Neural progenitor cell (in vitro differentiated cells): Measurements from ENCODE around the gene KARS1.

Experiments
- EZH2 ChIP-seq: fragments of 200-600 bp; sonication (generic); IDR thresholded peaks from 2 replicates; pipeline ENCODE4 v1.6.1; 2017; ENCODE audit warnings: antibody characterized with exemption, mild to moderate bottlenecking, moderate library complexity
- TF ChIP-seq, protein P1 (sequence below): fragments of 200-600 bp; sonication (generic); IDR thresholded peaks from 2 replicates; pipeline ENCODE4 v1.5.1; 2017; ENCODE audit warnings: antibody characterized with exemption, mild to moderate bottlenecking

DNA sequence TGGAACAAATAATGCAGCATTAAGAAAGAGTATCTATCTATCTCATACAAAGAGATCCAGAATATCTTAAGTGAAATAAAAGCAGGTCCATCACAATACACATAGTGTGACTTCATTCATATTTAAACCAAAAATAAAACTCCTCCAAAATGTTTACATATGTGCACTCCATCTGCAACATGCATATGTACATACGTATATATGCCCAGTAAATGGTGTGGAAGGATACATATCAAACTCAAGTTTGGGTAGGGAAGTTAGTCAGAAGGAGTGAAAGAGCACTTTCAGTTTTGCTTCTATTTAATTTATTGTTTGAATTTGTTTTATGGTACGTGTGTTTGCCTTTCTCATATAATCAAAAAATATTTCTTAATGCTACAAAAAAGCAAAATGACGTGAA is 12.4 kb downstream of the KARS1 start:
- TF ChIP-seq, protein P1, sequence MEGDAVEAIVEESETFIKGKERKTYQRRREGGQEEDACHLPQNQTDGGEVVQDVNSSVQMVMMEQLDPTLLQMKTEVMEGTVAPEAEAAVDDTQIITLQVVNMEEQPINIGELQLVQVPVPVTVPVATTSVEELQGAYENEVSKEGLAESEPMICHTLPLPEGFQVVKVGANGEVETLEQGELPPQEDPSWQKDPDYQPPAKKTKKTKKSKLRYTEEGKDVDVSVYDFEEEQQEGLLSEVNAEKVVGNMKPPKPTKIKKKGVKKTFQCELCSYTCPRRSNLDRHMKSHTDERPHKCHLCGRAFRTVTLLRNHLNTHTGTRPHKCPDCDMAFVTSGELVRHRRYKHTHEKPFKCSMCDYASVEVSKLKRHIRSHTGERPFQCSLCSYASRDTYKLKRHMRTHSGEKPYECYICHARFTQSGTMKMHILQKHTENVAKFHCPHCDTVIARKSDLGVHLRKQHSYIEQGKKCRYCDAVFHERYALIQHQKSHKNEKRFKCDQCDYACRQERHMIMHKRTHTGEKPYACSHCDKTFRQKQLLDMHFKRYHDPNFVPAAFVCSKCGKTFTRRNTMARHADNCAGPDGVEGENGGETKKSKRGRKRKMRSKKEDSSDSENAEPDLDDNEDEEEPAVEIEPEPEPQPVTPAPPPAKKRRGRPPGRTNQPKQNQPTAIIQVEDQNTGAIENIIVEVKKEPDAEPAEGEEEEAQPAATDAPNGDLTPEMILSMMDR = no peak
- no peak for TF ChIP-seq EZH2
